SK-N-SH (cell line): Measurements from ENCODE around the gene SELENOS.

Experiments
- CTCF ChIP-seq: fragments of 200-600 bp; sonication (generic); IDR thresholded peaks from 2 replicates; pipeline ENCODE4 v1.6.1; 2017; ENCODE audit warnings: antibody characterized with exemption, mild to moderate bottlenecking, moderate library complexity
- EZH2phosphoT487 ChIP-seq: fragments of 200-600 bp; sonication (generic); IDR thresholded peaks from 2 replicates; pipeline ENCODE4 v1.6.1; 2017; ENCODE audit warnings: low read depth, mixed run types, mild to moderate bottlenecking, antibody characterized with exemption, moderate library complexity, borderline replicate concordance
- FOXJ3 ChIP-seq: sonication (generic); formaldehyde crosslinking; IDR thresholded peaks from 2 replicates; pipeline ENCODE4 v1.5.1; 2020; ENCODE audit warnings: mild to moderate bottlenecking, missing genetic modification reagents
- NRF1 ChIP-seq: IDR thresholded peaks from 2 replicates; pipeline ENCODE4 v1.6.1; 2012; ENCODE audit warnings: low read depth, mild to moderate bottlenecking, low read length
- RAD21 ChIP-seq: IDR thresholded peaks from 2 replicates; pipeline ENCODE4 v1.6.1; 2012; ENCODE audit warnings: mild to moderate bottlenecking, low read length
- SIN3A ChIP-seq: IDR thresholded peaks from 2 replicates; pipeline ENCODE4 v1.6.1; 2012; ENCODE audit warnings: low read depth, mild to moderate bottlenecking, low read length, moderate library complexity, borderline replicate concordance

GRCh38 chr15:101243420-101243819, 33.9 kb downstream of the SELENOS start:
- no peak for TF ChIP-seq FOXJ3 (CRISPR knock-in tag)
- TF ChIP-seq CTCF = no peak
- TF ChIP-seq SIN3A = no peak
- TF ChIP-seq EZH2phosphoT487 = no peak
- TF ChIP-seq NRF1 = no peak
- no peak for TF ChIP-seq RAD21
